B cell (primary cell): ENCODE data around the gene ACAP3. TPM values are rescaled to one million over a fixed set of nuclear protein-coding genes. Genes with fewer than 3 reads are reported as not detected.

Experiments
- ATAC-seq: fragments of 200-7000 bp; cut with Tn5 transposase; one replicate; pipeline ENCODE4 v1.10.0; 2021; ENCODE audit warnings: low read depth, mild to moderate bottlenecking, moderate number of reproducible peaks, moderate library complexity
- CTCF ChIA-PET: fragments of 350-600 bp; sonication (Branson Sonifier 250); formaldehyde crosslinking; loops from one replicate; lab custom pipeline; 2021; ENCODE audit warnings: antibody characterized with exemption, inconsistent platforms; lab: Charles Lee
- POLR2A ChIA-PET: fragments of 350-600 bp; sonication (Branson Sonifier 250); formaldehyde crosslinking; loops from one replicate; lab custom pipeline; 2021; ENCODE audit warnings: antibody characterized with exemption; lab: Charles Lee
- DNase-seq: peaks from one replicate; pipeline ENCODE4 v3.0.0; 2013
- H2AFZ ChIP-seq: 2 replicates; pipeline ENCODE4 v1.6.1; 2012; ENCODE audit warnings: mild to moderate bottlenecking, low read depth, low read length; ENCODE audit not compliant: insufficient read depth, poor library complexity, severe bottlenecking
- H3K27ac ChIP-seq, 2 donors: 1 replicate in 1 of 2; 2 replicates in 1 of 2; pipeline ENCODE4 v1.5.1; 2012 to 2013; ENCODE audit warnings: low read length in 2 of 2, mild to moderate bottlenecking in 2 of 2, moderate library complexity in 1 of 2
- H3K27me3 ChIP-seq, 4 experiments: fragments of 200-600 bp in 1 of 4; sonication (generic) in 1 of 4; replicated peaks in 1 of 4; 1 replicate in 2 of 4; 2 replicates in 2 of 4; pipeline versions ENCODE4 v1.6.1 to v1.7.0; 2013 to 2016; ENCODE audit warnings: low read length in 3 of 4, mild to moderate bottlenecking in 2 of 4, mixed read lengths in 1 of 4, moderate library complexity in 1 of 4; ENCODE audit not compliant: insufficient read depth in 4 of 4, control insufficient read depth in 3 of 4; ENCODE audit errors: control extremely low read depth in 1 of 4
- H3K36me3 ChIP-seq, 2 experiments: replicated peaks in 1 of 2; 1 replicate in 1 of 2; 2 replicates in 1 of 2; pipeline versions ENCODE4 v1.6.1 to v1.7.1; 2013; ENCODE audit warnings: low read length in 1 of 2; ENCODE audit not compliant: insufficient read depth in 2 of 2, control insufficient read depth in 1 of 2; ENCODE audit errors: control extremely low read depth in 1 of 2, extremely low read depth in 1 of 2
- H3K4me1 ChIP-seq, 2 donors: fragments of 200-600 bp in 1 of 2; sonication (generic) in 1 of 2; 1 replicate in 1 of 2; 2 replicates in 1 of 2; pipeline versions ENCODE4 v1.5.1 to v1.6.1; 2013 to 2017; ENCODE audit warnings: low read length in 2 of 2; ENCODE audit not compliant: control insufficient read depth in 2 of 2, insufficient read depth in 2 of 2
- H3K4me2 ChIP-seq: replicated peaks from 2 replicates; pipeline ENCODE3; 2012; ENCODE audit warnings: mild to moderate bottlenecking, low read depth, low read length; ENCODE audit not compliant: poor library complexity, severe bottlenecking
- H3K4me3 ChIP-seq, 5 experiments: fragments of 200-600 bp in 1 of 5; sonication (generic) in 1 of 5; 1 replicate in 3 of 5; 2 replicates in 2 of 5; pipeline versions ENCODE4 v1.5.1 to v1.7.0; 2011 to 2016; ENCODE audit warnings: low read length in 4 of 5, mild to moderate bottlenecking in 4 of 5, low read depth in 2 of 5, control low read depth in 1 of 5, moderate library complexity in 1 of 5; ENCODE audit not compliant: insufficient read depth in 1 of 5; ENCODE audit errors: control extremely low read depth in 1 of 5, extremely low read depth in 1 of 5
- H3K79me2 ChIP-seq: fragments of 200-600 bp; sonication (generic); one replicate; pipeline ENCODE4 v1.6.0; 2016; ENCODE audit warnings: low read length; ENCODE audit not compliant: control insufficient read depth, insufficient read depth
- H3K9ac ChIP-seq: fragments of 200-600 bp; sonication (generic); 2 replicates; pipeline ENCODE4 v1.6.1; 2017; ENCODE audit warnings: mild to moderate bottlenecking, low read length, moderate library complexity
- H3K9me3 ChIP-seq, 3 donors: one replicate each; pipeline versions ENCODE4 v1.6.1 to v1.7.1; 2013; ENCODE audit warnings: low read length in 2 of 3; ENCODE audit not compliant: control insufficient read depth in 2 of 3, insufficient read depth in 1 of 3; ENCODE audit errors: control extremely low read depth in 1 of 3
- H4K20me1 ChIP-seq: 2 replicates; pipeline ENCODE4 v1.6.0; 2012; ENCODE audit warnings: mild to moderate bottlenecking, low read length; ENCODE audit not compliant: insufficient read depth, control insufficient read depth, poor library complexity, severe bottlenecking
- H3K27ac Mint-ChIP-seq: one replicate; pipeline ENCODE4 v1.8.0; 2021; ENCODE audit warnings: mixed read lengths
- H3K27me3 Mint-ChIP-seq: one replicate; pipeline ENCODE4 v1.8.0; 2021; ENCODE audit warnings: mixed read lengths
- H3K4me1 Mint-ChIP-seq: one replicate; pipeline ENCODE4 v1.8.0; 2021; ENCODE audit warnings: mixed read lengths
- H3K4me3 Mint-ChIP-seq: one replicate; pipeline ENCODE4 v1.8.0; 2021; ENCODE audit warnings: mixed read lengths
- H3K9me3 Mint-ChIP-seq: one replicate; pipeline ENCODE4 v1.8.0; 2022; ENCODE audit warnings: mixed read lengths; ENCODE audit not compliant: insufficient read depth
- CTCF ChIP-seq: fragments of 200-600 bp; IDR thresholded peaks from one replicate; pipeline ENCODE4 v1.8.0; 2022; ENCODE audit warnings: antibody characterized with exemption, mild to moderate bottlenecking
- EZH2 ChIP-seq: IDR thresholded peaks from 2 replicates; pipeline ENCODE4 v1.6.1; 2012; ENCODE audit warnings: borderline replicate concordance, low read depth, mild to moderate bottlenecking, moderate library complexity, low read length; ENCODE audit not compliant: insufficient read depth, poor library complexity, severe bottlenecking
- WGBS: methylation state at CpG from one replicate; pipeline ENCODE4 v1.1.5; 2013; ENCODE audit warnings: missing lambda C conversion rate; ENCODE audit not compliant: insufficient coverage; 5-methylcytosine and 5-hydroxymethylcytosine counted together
- intact Hi-C: fragments of 100-400 bp; cut with micrococcal nuclease; formaldehyde crosslinking; loops from one replicate; pipeline ENCODE4 v1.10.0; 2022
- polyA plus RNA-seq: library from polyadenylated mRNA; depleted of rRNA; stranded (reverse); fragments of >200 nt; gene quantifications from 2 replicates; pipeline ENCODE4 v1.2.3, GENCODE V29; 2012
- total RNA-seq, 2 donors: library from RNA; stranded (reverse); fragments of 120-200 nt in 1 of 2; gene quantifications; 1 replicate in 1 of 2; 2 replicates in 1 of 2; pipeline versions ENCODE4 v1.2.3 to v1.2.4, GENCODE V29; 2013 to 2022

ACAP3 gene
- total and polyA plus RNA-seq, 2 donors (not counting 1 experiment from before 2014, with no cell fraction given): 40.7 to 124 TPM

DNA sequence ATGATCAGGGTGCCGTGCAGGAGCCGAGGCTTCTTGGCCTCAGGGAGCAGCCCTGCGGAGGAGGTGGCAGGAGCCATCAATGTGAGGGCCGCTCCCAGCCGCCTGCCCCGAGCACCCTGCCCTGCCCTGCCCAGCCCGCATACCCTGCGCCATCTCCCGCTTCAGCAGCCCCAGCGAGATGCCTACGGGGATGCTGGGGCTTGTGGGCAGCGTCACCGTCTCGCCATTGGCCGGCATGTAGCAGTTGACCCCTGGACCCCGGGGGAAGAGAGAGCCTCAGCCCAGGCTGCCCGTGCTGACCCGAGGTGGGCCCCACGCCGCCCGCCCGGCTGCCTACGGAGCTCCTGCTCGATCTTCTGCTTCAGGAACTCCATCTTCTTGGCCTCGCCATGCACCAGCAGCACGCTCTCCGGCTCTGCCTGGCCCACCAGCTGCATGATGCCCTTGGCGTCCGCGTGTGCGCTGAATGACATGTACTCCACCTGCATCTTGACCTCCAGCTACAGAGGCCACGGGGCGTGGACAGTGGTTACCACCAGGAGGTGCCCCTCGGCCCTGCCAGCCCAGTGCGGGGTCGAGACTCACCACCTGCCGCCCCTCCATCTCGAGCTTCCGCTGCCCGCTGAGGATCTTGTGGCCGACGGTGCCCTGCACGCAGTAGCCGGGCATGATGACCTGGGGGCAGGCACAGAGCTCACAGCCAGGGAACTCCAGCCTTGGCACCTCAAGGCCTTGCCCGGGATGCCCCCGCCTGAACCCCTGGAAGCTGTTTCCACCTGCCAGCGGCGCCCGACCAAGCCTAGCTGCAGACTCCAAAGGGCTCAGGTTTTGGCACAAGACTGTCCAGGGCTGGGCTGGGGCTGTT is 5.0 kb upstream of the ACAP3 start:
- Histone ChIP-seq H3K9me3 (no peaks in the 10 kb centered on the region), H3K79me2 (peaks cover 8% of the 10 kb centered on the region), H3K4me1 (peaks cover 6 to 10% of the 10 kb centered on the region in 2 donors), H3K9ac (no peak overlapping the region), H3K4me3 (no peak overlapping the region), H2AFZ (no peak overlapping the region), H3K36me3 (peaks cover 0 to 39% of the 10 kb centered on the region in 2 experiments), H3K27me3 (no peaks in the 10 kb centered on the region), H3K27ac (no peak overlapping the region), H3K4me2 (no peak overlapping the region), H4K20me1 (peaks cover 9% of the 10 kb centered on the region)
- CTCF ChIA-PET: no interaction called here
- ATAC-seq: no peak
- no peak overlapping the region for H3K27ac Mint-ChIP-seq
- H3K27me3 Mint-ChIP-seq: no peaks in the 10 kb centered on the region
- no peak for TF ChIP-seq EZH2
- no peak for TF ChIP-seq CTCF
- POLR2A ChIA-PET: no interaction called here
- no peaks in the 10 kb centered on the region for H3K9me3 Mint-ChIP-seq
- H3K4me3 Mint-ChIP-seq: no peak overlapping the region
- 95% methylated on average over 45 of the region's 49 CpGs for WGBS
- no peak for DNase-seq
- intact Hi-C loops: no loop called here
- peaks cover 4% of the 10 kb centered on the region for H3K4me1 Mint-ChIP-seq
